Liver (tissue), 9 donors: Measurements from ENCODE around the gene VASN. TPM values are rescaled to one million over a fixed set of nuclear protein-coding genes. Genes with fewer than 3 reads are reported as not detected.

ENCODE experiments used
- DNase-seq: peaks from one replicate; pipeline ENCODE4 v3.0.0-alpha.2; 2017; ENCODE audit warnings: low spot score
- H3K27ac ChIP-seq, 2 donors: one replicate each; pipeline ENCODE4 v1.7.0; 2013; ENCODE audit warnings: inconsistent platforms in 2 of 2, low read length in 2 of 2, control low read depth in 1 of 2, low read depth in 1 of 2, mild to moderate bottlenecking in 1 of 2
- H3K27me3 ChIP-seq, 4 donors: one replicate each; pipeline versions ENCODE4 v1.6.1 to v1.7.0; 2013; ENCODE audit warnings: low read length in 3 of 4, inconsistent platforms in 1 of 4, mild to moderate bottlenecking in 1 of 4, moderate library complexity in 1 of 4; ENCODE audit not compliant: control insufficient read depth in 4 of 4, insufficient read depth in 4 of 4
- H3K36me3 ChIP-seq, 4 donors: one replicate each; pipeline versions ENCODE4 v1.6.1 to v1.7.0; 2013; ENCODE audit warnings: low read length in 3 of 4, mild to moderate bottlenecking in 3 of 4, low read depth in 1 of 4, moderate library complexity in 1 of 4; ENCODE audit not compliant: control insufficient read depth in 4 of 4, insufficient read depth in 3 of 4
- H3K4me1 ChIP-seq, 4 donors: one replicate each; pipeline versions ENCODE4 v1.6.1 to v1.7.0; 2013; ENCODE audit warnings: low read length in 3 of 4, mild to moderate bottlenecking in 3 of 4, moderate library complexity in 1 of 4; ENCODE audit not compliant: control insufficient read depth in 4 of 4, insufficient read depth in 4 of 4
- H3K4me3 ChIP-seq, 3 donors: one replicate each; pipeline versions ENCODE4 v1.6.1 to v1.7.0; 2013; ENCODE audit warnings: low read length in 3 of 3, control low read depth in 1 of 3, low read depth in 1 of 3, mild to moderate bottlenecking in 1 of 3
- H3K9ac ChIP-seq, 2 donors: one replicate each; pipeline ENCODE4 v1.7.0; 2013; ENCODE audit warnings: low read length in 2 of 2, mild to moderate bottlenecking in 2 of 2, moderate library complexity in 2 of 2, control low read depth in 1 of 2, low read depth in 1 of 2
- H3K9me3 ChIP-seq, 4 donors: one replicate each; pipeline versions ENCODE4 v1.6.1 to v1.7.0; 2013; ENCODE audit warnings: low read length in 3 of 4; ENCODE audit not compliant: control insufficient read depth in 4 of 4
- ATF3 ChIP-seq: IDR thresholded peaks from 2 replicates; pipeline ENCODE4 v1.6.1; 2016; ENCODE audit warnings: antibody characterized with exemption
- CTCF ChIP-seq: fragments of 150-350 bp; IDR thresholded peaks from 2 replicates; pipeline ENCODE4 v1.5.1; 2017; ENCODE audit warnings: improper control_type of control experiment, low read depth, low read length; ENCODE audit not compliant: missing input control
- EGR1 ChIP-seq, 2 donors: IDR thresholded peaks; 2 replicates each; pipeline ENCODE4 v1.6.1; 2016 to 2018; ENCODE audit warnings: antibody characterized with exemption in 2 of 2, low read depth in 2 of 2
- FOXA1 ChIP-seq: IDR thresholded peaks from 2 replicates; pipeline ENCODE4 v1.6.1; 2016; ENCODE audit warnings: antibody characterized with exemption
- FOXA2 ChIP-seq: IDR thresholded peaks from 2 replicates; pipeline ENCODE4 v1.6.1; 2016; ENCODE audit warnings: antibody characterized with exemption
- GABPA ChIP-seq, 2 donors: IDR thresholded peaks in 1 of 2; conservative IDR thresholded peaks in 1 of 2; 2 replicates each; pipeline ENCODE4 v1.6.1; 2016; ENCODE audit warnings: antibody characterized with exemption in 2 of 2, mild to moderate bottlenecking in 1 of 2, moderate library complexity in 1 of 2
- HNF4A ChIP-seq, 2 donors: conservative IDR thresholded peaks; 2 replicates each; pipeline ENCODE4 v1.6.1; 2016; ENCODE audit warnings: antibody characterized with exemption in 2 of 2, mild to moderate bottlenecking in 2 of 2
- HNF4G ChIP-seq: IDR thresholded peaks from 2 replicates; pipeline ENCODE4 v1.6.1; 2016; ENCODE audit warnings: antibody characterized with exemption
- JUND ChIP-seq, 2 donors: IDR thresholded peaks; 2 replicates each; pipeline ENCODE4 v1.6.1; 2016; ENCODE audit warnings: antibody characterized with exemption in 2 of 2
- MAX ChIP-seq: IDR thresholded peaks from 2 replicates; pipeline ENCODE4 v1.6.1; 2016; ENCODE audit warnings: antibody characterized with exemption
- NR2F2 ChIP-seq: IDR thresholded peaks from 2 replicates; pipeline ENCODE4 v1.6.1; 2016; ENCODE audit warnings: antibody characterized with exemption
- RAD21 ChIP-seq, 2 donors: IDR thresholded peaks; 2 replicates each; pipeline ENCODE4 v1.6.1; 2016; ENCODE audit warnings: antibody characterized with exemption in 2 of 2, mild to moderate bottlenecking in 2 of 2
- REST ChIP-seq: IDR thresholded peaks from 2 replicates; pipeline ENCODE4 v1.6.1; 2016; ENCODE audit warnings: antibody characterized with exemption, mild to moderate bottlenecking
- RXRA ChIP-seq, 2 donors: IDR thresholded peaks; 2 replicates each; pipeline ENCODE4 v1.6.1; 2017 to 2018; ENCODE audit warnings: antibody characterized with exemption in 2 of 2, mild to moderate bottlenecking in 1 of 2
- SP1 ChIP-seq: IDR thresholded peaks from 2 replicates; pipeline ENCODE4 v1.6.1; 2018; ENCODE audit warnings: antibody characterized with exemption, mild to moderate bottlenecking
- TAF1 ChIP-seq: conservative IDR thresholded peaks from 2 replicates; pipeline ENCODE4 v1.6.1; 2016; ENCODE audit warnings: antibody characterized with exemption, mild to moderate bottlenecking
- YY1 ChIP-seq: IDR thresholded peaks from 2 replicates; pipeline ENCODE4 v1.6.1; 2016; ENCODE audit warnings: antibody characterized with exemption, mild to moderate bottlenecking
- ZBTB33 ChIP-seq: IDR thresholded peaks from 2 replicates; pipeline ENCODE4 v1.6.1; 2016; ENCODE audit warnings: antibody characterized with exemption
- WGBS: extraction: QIAGEN DNeasy Blood & Tissue Kit; methylation state at CpG from one replicate; pipeline ENCODE4 v1.1.7; 2013; 5-methylcytosine and 5-hydroxymethylcytosine counted together
- polyA plus RNA-seq, 2 donors: library from polyadenylated mRNA; stranded (reverse) in 1 of 2; unstranded in 1 of 2; fragments of 200-250 nt in 1 of 2; fragments of >200 nt in 1 of 2; fragmentation: Nextera tagmentation in 1 of 2; extraction: Ambion mirVana in 1 of 2; gene quantifications; one replicate each; pipeline versions ENCODE4 v1.2.1 to v1.2.3, GENCODE V29; 2013 to 2015
- total RNA-seq, 2 donors: library from RNA; depleted of rRNA; stranded (reverse); fragments of >200 nt; gene quantifications; one replicate each; pipeline ENCODE4 v1.2.3, GENCODE V29; 2014
- donor health status: healthy.
- donor health status: healthy.
- donor health status: healthy.
- donor health status: healthy.
- donor health status: healthy.

The VASN gene
- total and polyA plus RNA-seq, 4 donors: 6.2 to 26.9 (median 21.2) TPM

- TF ChIP-seq RAD21 (IDR thresholded peaks at IDR 0.05) (no peak), EGR1 (IDR thresholded peaks at IDR 0.05; ENCODE audit: low read depth in 2 of 2) (no peak), CTCF (no peak), FOXA1 (no peak), HNF4A (conservative IDR thresholded peaks at IDR 0.05) (no peak), HNF4G (no peak), MAX (no peak), ATF3 (no peak), RXRA (IDR thresholded peaks at IDR 0.05) (no peak), FOXA2 (no peak), GABPA (IDR thresholded peaks at IDR 0.05 in 1 of 2, conservative IDR thresholded peaks at IDR 0.05 in 1 of 2) (no peak)
- Histone ChIP-seq H3K9me3 (no peaks in the 10 kb centered on the region), H3K9ac (no peak overlapping the region), H3K4me1 (peaks cover 0 to 12% (median 8%) of the 10 kb centered on the region in 4 donors), H3K4me3 (no peak overlapping the region), H3K27me3 (no peaks in the 10 kb centered on the region), H3K27ac (no peak overlapping the region), H3K36me3 (no peaks in the 10 kb centered on the region)
- no peak for DNase-seq
- WGBS: 80% methylated on average over 8 of the region's 8 CpGs
These were observed 49.0 kb downstream of the VASN start for GRCh38 chr16:4420505-4421105.

GRCh38 chr16:4425378-4426020, 53.9 kb downstream of the VASN start, which contains the start of gene DNAJA3:
Gene DNAJA3 (plus strand): TSS chr16:4425868. CDS start chr16:4425882, 14 bp downstream.
- Histone ChIP-seq H3K9me3 (no peaks in the 10 kb centered on the region), H3K36me3 (peaks cover 0 to 7% (median 0%) of the 10 kb centered on the region in 4 donors), H3K4me3 (peak within 1 kb of the TSS; percentile 70 to 100 (median 92)), H3K4me1 (peaks cover 2 to 22% (median 14%) of the 10 kb centered on the region in 4 donors), H3K9ac (peak within 1 kb of the TSS; percentile 91 to 94), H3K27ac (peak within 1 kb of the TSS; percentile 98 to 99), H3K27me3 (no peaks in the 10 kb centered on the region)
- TF ChIP-seq MAX (peak; percentile 55), FOXA2 (no peak), SP1 (no peak), RXRA (IDR thresholded peaks at IDR 0.05) (peak in 1 of 2 donors; percentile 15), EGR1 (IDR thresholded peaks at IDR 0.05; ENCODE audit: low read depth in 2 of 2) (no peak), ATF3 (no peak), JUND (IDR thresholded peaks at IDR 0.05) (no peak), NR2F2 (peak; percentile 23), HNF4A (conservative IDR thresholded peaks at IDR 0.05) (peak in 1 of 2 donors; percentile 35), REST (no peak), YY1 (peak; percentile 97), TAF1 (no peak), ZBTB33 (peak; percentile 96), CTCF (no peak), RAD21 (IDR thresholded peaks at IDR 0.05) (no peak), GABPA (IDR thresholded peaks at IDR 0.05 in 1 of 2, conservative IDR thresholded peaks at IDR 0.05 in 1 of 2) (peak in 1 of 2 donors; percentile 76), HNF4G (no peak), FOXA1 (no peak)
- under 1% methylated on average over 68 of the region's 68 CpGs for WGBS
- DNase-seq: peak; percentile 91
